ENCODE measurements around the gene DNMT1.
"Not testable (repeated sequence)": the region's sequence is repeated elsewhere in the genome, so short reads cannot be mapped to it uniquely, and the experiment has no call there.

Gene DNMT1

GRCh38 chr19:10220695-10221094 lies 25.9 kb upstream of the DNMT1 start:
- no peak for DNase-seq

GRCh38 chr19:10219678-10220077 lies 24.9 kb upstream of the DNMT1 start:
- DNase-seq: peak in 1 of 2 experiments; percentile 39

GRCh38 chr19:10217085-10217484 lies 22.3 kb upstream of the DNMT1 start:
- DNase-seq: no peak

GRCh38 chr19:10214784-10215183 lies 20.0 kb upstream of the DNMT1 start:
- DNase-seq: no peak

DNA sequence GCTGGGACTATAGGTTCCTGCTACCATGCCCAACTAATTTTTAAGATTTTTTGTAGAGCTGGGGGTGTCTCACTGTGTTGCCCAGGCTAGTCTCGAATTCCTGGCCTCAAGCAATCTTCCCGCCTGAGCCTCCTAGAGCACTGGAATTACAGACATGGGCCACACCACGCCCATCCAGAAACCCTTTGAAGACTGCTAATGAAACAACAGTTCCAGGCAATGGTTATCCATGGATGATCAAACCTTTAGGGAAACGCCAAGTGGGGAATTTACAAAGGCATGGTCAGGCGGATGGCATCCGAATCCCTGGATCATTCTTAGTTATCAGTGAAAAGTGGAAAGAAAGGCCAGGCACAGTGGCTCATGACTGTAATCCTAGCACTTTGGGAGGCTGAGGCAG lies 16.9 kb upstream of the DNMT1 start:
- DNase-seq: no peak

DNA sequence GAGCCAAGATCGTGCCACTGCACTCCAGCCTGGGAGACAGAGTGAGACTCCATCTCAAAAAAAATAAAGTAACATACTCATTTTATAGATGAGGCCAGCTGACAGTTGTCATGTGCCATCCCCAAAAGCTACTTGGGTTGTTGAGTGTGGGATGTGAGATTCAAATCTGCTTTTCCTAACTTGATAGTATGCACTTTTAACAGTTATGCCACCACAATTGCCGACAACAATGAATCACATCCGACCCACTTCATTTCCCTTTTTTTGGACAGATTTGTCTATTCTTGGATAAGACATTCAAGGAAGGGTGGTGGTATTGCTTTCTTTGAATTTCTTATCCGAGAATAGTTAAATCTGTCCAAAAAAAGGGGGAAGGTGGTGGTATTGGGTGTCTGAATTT lies 16.3 kb upstream of the DNMT1 start:
- DNase-seq: no peak

- DNase-seq: no peak
These were observed 14.6 kb upstream of the DNMT1 start for GRCh38 chr19:10209315-10209714.

DNA sequence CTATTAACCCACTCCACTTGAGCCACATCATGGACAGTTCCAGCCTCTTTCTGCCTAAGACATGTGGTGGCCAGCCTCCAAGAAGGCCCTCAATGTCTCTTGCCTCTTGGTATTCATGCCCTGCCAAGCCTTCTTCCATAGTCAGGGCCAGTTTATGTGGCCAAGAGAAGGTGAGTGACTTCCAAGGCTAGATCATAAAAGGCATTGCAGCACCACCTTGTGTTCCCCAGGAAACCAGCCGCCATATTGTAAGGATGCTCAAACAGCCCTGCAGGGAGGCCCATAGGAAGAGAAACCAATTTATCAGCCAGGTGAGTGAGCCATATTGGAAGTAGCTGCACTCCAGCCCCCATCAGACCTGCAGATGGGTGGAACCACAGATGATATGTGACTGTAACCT lies 12.3 kb upstream of the DNMT1 start:
- no peak for DNase-seq

DNA sequence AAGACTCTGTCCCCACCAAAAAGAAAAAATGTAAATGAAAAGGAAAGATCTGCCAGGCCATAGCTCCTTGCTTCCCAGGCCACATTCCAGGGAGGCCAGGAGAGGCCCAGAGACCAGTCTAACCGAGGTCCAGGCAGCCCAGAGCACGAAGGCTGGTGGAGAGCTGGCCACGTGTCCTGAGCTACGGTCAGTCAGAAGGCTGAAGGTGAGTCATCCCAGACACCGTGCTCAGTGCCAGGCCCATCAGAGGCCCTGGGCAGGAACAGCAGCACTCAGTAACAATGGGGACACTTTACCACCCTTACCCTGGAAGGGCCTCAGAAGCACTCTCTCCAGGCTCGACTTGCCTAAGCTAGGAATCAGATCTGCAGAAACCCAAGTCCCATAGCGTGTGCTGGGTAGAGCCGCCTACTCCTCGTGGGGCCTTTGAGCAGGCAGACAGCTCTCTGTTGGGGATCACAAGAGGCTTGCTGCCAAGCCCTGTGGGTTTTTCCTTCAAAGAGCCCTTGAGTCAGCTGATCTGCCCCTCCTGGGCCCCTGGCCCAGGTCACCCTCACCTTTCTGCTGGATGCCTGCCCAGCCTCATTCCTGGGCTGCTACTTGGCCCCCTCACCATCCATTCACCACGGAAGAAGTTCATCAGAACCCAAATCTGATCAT lies 11.6 kb upstream of the DNMT1 start:
- no peak for DNase-seq

- DNase-seq: no peak
These were observed 10.9 kb upstream of the DNMT1 start for GRCh38 chr19:10205636-10206035.

DNA sequence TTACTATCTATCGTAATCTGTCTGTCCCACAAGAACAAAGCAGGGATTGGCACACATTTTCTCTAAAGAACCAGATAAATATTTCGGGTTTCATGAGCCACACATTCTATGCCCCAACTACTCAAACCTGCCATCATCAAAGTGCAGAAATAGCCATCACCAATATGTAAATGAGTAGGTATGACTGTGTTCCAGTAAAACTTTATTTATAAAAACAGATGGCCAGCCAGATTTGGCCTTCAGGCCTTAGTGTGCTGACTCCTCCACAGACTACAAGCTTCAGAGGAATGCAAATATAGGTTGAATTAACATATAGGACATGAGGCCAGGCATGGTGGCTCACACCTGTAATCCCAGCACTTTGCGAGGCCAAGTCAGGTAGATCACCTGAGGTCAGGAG lies 8.9 kb upstream of the DNMT1 start:
- DNase-seq: no peak

- no peak for DNase-seq
These were observed 6.4 kb upstream of the DNMT1 start for GRCh38 chr19:10201176-10201575.

GRCh38 chr19:10200101-10200500 lies 5.3 kb upstream of the DNMT1 start:
- not testable (repeated sequence) for DNase-seq

DNA sequence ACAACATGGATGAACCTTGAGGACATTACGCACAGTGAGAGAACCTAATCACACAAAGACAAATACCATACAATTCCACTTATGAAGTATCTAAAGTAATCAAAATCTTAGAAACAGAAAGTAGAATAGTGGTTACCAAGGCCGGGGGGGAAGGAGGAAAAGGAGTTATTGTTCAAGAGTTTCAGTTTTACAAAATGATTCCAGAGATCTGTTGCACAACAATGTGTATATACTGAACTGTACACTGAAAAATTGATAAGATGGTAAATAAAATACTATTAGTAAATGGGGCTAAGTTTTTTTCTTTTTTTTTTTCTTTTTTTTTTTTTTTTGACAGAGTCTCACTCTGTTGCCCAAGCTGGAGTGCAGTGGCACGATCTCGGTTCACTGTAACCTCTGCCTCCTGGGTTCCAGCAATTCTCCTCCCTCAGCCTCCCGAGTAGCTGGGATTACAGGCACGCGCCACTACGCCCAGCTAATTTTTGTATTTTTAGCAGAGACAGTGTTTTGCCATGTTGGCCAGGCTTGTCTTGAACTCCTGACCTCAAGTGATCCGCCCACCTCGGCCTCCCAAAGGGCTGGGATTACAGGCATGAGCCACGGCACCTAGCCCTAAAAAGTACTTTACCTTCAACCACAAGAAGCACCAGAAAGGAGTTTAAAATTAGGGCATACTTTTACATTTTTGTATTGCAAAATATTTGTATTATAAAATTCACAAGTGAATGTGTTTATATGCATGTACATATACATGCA lies 4.3 kb upstream of the DNMT1 start:
- DNase-seq: not testable (repeated sequence)

DNA sequence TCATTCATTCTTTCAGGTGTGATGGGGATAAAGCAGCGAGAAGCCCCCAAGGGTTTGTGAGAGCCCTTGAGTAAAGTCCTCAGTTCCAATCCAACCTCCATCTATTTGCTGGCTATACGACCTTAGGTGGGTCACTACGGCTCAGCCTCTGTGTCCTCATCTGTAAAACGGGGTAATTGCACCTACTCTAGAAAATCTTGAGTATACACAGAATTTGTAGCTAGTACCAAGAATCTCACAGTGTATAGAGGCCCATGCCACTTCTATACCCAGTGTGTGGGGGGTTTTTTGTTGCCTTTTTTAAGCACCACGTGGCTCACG lies 406 bp upstream of the DNMT1 start:
- no peak for DNase-seq

GRCh38 chr19:10193790-10194499 lies 808 bp downstream of the DNMT1 start:
- peak in 1 of 2 experiments; percentile 62 for DNase-seq

DNA sequence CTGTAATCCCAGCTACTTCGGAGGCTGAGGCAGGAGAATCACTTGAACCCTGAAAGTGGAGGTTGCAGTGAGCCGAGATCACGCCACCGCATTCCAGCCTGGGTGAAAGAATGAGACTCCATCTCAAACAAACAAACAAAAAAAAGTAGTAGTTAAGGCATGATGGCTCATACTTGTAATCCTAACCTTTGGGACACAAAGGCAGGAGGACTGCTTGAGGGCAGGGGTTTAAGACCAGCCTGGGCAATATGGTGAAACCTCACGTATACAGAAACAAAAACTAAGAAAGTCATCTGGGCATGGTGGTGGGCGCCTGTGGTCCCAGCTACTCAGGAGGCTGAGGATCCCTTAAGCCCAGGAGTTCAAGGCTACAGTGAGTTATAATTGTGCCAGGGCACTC lies 1.8 kb downstream of the DNMT1 start:
- DNase-seq: no peak

DNA sequence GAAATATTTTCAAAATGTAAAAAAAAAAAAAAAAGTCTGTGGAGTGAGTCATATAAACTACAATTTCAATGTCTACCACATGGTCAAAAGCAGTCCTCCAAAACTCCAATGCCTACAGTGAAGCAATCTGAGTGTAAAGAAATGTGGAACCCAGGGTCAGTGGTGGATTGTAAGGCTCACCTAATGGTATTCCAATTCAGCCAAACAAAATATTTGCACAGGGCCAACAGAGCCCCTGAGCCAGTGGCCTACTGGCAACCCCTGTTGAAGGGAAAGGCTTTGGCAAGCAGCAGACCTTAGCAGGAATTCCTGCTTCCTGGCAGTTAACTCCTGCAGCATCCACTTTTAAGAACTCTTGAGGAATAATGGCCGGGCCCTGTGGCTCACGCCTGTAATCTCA lies 3.4 kb downstream of the DNMT1 start:
- no peak for DNase-seq

GRCh38 chr19:10190026-10190425 lies 4.7 kb downstream of the DNMT1 start:
- DNase-seq: no peak

GRCh38 chr19:10189616-10190015 lies 5.1 kb downstream of the DNMT1 start:
- peak; percentile 56 to 60 for DNase-seq

GRCh38 chr19:10187315-10187714 lies 7.4 kb downstream of the DNMT1 start:
- no peak for DNase-seq

DNA sequence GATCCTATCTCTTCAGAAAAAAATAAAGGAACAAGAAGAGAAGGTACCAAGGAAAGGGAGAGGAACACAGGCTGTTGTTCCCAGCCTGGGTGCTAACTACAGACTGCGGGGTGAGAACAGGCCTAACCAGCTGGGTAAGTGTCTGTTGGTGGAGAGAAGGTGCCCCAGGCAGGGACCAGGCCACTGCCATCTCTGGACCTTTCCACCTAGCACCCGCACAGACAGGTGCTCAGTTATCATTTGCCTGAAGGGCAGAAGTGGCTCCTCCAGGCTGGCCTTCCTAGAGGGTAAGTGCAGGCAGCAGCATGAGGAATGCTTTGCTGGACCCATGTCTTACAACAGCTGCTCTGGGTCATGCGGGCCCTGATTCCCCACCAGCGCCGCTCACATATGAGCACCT lies 10.1 kb downstream of the DNMT1 start:
- DNase-seq: no peak

- DNase-seq: no peak
These were observed 10.8 kb downstream of the DNMT1 start for GRCh38 chr19:10183926-10184325.

- no peak for DNase-seq
These were observed 11.9 kb downstream of the DNMT1 start for GRCh38 chr19:10182847-10183246.
